GM19043 (cell line): ENCODE results near the gene TBC1D3B.
"Not testable (repeated sequence)": the region's sequence is repeated elsewhere in the genome, so short reads cannot be mapped to it uniquely, and the experiment has no call there.

ENCODE experiments used
- ATAC-seq: cut with Tn5 transposase; IDR thresholded peaks from one replicate; pipeline ENCODE4 v1.9.1; 2021; ENCODE audit warnings: low read depth; ENCODE audit not compliant: unreplicated experiment

The TBC1D3B gene

DNA sequence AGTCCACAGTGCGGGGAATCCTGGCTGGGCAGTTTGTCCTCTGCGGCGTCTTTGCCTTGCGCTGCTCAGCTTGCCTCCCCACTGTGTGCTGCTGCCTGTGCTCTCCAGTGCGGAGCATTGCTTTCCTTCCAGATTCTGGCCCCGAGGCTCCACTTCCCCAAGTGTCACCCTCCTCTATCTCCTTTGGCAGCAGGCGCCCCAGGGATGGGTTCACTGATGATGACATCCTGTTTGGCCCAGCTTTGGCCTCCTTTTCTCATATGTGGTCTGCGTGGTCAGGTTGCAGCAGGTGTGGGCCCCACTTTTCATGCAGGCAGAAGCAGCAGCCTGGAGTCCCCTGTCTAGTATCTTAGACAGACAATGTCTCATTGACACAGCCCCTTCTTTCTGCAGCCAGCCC, 25.1 kb upstream of the TBC1D3B start:
- not testable (repeated sequence) for ATAC-seq

DNA sequence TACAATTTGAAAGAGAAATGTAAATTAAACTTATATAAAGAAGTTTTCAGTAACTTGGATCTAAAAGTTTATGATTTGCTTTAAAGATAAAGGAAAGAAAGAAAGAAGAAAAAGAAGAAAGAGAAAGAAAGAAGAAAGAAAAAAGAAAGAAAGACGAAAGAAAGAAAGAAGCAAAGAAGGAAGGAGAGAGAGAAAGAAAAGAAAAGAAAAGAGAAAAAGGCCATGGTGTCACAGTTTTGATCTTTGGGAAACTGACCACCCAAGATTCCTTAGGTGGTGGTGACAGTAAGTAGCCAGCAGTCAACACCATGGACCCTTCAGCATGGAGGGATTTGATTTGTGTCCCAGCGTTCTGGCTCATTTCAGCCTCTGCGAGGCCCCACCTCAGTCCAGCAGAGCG, 24.7 kb upstream of the TBC1D3B start:
- not testable (repeated sequence) for ATAC-seq

DNA sequence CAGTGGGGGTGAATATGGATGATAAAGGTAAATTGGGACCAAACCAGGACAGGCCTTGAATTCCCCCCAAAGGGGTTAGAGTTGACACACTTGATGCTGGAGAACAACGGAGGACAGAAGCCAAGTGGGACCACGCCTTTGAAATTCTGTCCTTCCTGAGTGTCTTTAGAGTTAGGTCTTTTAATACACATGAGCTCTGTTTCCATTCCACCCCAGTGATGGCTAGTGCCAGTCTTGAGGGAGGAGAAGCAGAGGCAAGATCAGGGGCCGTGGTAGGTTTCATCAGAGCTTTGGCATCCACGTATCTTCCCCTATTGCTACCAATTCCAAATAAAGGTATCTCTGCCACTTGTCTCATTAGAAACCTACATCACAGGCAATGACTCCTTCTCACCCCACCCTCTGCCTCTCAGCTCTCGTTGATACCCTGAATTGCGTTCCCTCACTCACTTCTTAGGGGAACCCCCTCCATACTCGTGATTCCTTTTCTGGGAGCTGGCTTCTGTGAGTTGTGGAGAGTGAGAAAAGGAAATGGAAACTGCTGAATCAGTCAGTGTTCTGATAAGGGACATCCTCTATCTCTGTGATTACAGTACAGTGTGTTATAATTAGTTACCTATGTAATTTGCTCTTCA, 22.5 kb upstream of the TBC1D3B start:
- no peak for ATAC-seq

DNA sequence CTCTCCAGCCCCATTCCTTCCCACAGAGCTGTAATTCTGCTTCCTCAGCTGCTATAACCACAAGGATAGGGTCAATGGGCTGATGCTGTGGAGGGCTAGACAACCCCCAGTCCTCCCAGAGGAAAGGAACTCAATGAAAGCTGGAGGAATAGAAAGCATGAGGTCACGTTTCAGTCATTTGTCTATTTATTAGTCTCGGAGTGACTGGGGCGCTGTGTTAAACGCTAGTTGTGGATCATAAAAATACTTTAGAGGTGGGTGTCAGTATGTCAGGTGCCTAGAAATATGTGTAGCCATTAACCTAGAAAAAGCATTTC, 20.9 kb upstream of the TBC1D3B start:
- ATAC-seq: no peak

DNA sequence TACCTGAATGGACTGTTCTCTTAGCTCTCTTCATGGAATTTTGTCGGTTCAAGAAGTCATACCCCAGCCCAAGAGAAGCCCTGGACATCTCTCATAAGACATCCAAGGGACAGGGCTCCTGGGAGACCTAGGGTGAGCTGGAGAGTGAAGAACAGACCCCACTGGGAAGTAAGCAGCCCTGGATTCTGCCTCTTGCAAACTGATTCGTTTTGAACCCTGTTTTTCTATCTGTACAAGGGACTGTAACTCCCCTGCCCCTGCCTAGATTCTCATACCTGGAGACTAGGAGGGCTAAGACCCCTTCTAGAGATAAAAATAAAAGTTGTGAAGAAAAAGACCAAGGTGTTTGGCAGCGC, 19.7 kb upstream of the TBC1D3B start:
- no peak for ATAC-seq

DNA sequence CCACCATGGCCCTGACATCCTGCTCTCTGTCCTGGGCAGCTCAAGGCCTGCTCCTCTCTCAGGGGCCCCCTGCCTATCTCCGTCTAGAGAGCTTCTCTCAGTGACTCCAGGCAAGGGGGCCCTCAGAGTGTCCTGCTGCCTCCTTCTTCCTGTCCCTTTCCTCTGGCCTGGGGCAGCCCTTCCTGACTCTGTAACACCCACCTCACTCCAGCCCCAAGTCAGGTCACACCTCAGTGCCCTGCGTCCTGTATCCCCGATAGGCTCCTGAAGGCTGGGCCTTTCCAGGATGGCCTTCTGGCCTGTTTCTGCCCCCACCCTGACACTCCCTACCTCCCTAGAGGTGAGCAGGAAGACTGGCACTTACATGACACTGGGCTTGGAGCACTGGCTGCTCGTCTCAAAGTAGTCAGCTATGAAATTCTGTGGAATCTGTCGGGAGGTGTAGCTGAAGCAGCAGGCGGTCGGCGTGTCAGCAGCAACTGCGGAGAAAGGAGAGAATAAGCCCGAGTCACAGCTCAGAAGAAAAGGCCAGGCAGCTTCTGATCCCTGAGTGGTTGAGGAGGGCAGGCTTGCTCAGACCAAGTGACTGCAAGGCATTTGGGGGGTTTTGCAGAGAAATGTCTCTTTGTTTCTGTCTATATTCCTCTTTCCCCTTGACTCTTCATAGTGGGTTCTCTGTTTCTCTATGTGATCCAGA, 19.1 kb upstream of the TBC1D3B start:
- no peak for ATAC-seq

DNA sequence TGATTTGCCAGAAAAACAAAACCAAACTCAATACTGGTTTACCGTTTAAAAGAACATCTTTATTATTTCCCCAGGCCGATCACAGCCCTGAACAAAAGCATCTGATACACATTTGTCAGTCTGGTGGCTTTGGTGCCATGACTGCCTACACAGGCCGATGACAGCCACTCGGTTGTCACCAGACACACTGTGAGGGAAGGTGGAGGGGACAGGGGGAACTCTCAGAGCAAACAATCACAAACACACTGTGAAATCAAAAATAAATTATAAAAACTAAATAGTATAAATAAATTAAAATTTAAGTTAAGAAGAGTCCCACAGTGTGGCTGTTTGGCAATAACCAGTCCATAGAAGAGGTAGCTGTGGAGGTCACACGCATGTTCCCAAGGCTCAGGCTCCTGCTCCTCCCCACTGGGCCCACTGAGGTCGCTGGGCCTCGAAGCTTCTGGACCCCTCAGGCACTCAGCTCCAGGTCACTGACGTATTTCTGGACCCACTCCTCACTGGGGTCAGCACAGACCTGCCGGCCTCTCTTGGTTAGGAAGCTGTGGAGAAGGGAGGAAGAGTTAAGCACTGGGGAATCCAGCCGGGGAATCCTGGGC, 18.5 kb upstream of the TBC1D3B start:
- not testable (repeated sequence) for ATAC-seq

DNA sequence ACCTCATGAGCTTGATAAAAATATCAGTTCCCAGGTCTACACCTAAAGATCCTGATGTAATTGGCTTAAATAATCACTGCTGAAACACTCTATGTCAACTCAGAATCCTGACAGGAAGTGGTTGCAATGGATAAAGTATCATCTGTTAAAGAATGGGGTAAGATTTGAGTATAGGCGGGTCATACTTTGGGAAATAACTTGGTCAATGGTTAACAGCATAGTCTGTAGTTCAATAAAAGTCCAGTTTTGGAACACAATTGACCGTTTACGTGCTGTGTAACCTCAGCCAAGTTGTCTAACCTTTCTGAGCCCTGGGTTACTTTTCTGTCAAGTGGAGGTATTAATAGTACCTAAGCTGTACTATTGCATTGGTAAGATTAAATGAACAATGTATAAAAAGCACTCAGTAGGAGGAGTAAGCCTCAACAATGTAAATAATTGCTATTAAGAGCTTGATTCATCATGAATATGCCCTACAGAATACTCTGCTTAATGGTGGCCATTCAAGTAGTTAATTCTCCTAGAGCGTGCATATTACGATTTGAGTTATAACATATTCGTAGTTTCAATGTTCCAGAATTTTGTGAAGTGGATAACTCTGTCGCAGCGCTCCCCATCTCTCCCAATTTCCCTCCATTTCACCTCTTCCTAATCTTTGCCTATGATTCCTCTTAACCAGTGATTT, 17.9 kb upstream of the TBC1D3B start:
- ATAC-seq: not testable (repeated sequence)

DNA sequence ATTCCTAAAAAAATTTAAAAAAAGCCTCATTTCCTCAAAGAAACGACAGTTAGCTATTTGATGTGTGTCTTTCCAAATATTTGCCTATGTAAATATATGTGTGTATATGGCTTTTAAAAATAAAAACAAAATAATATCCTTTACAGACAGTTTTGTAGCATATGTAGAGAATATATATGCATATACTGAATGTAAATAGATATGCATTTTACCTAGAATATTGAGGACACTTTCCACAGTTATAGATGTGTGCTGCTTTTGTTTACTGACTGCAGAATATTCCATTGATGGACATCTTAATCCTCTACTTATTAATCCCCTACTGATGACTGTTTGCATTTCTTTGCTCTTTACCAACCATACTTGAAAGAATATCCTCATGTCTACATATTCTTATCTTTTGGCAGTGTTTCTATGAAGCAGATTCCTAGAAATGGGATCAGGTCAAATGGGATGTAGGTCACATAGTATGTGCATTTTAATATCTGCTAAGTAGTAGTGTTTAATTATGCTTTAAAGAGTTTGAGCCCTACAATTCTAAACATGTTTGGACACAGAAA, 16.9 kb upstream of the TBC1D3B start:
- ATAC-seq: no peak

DNA sequence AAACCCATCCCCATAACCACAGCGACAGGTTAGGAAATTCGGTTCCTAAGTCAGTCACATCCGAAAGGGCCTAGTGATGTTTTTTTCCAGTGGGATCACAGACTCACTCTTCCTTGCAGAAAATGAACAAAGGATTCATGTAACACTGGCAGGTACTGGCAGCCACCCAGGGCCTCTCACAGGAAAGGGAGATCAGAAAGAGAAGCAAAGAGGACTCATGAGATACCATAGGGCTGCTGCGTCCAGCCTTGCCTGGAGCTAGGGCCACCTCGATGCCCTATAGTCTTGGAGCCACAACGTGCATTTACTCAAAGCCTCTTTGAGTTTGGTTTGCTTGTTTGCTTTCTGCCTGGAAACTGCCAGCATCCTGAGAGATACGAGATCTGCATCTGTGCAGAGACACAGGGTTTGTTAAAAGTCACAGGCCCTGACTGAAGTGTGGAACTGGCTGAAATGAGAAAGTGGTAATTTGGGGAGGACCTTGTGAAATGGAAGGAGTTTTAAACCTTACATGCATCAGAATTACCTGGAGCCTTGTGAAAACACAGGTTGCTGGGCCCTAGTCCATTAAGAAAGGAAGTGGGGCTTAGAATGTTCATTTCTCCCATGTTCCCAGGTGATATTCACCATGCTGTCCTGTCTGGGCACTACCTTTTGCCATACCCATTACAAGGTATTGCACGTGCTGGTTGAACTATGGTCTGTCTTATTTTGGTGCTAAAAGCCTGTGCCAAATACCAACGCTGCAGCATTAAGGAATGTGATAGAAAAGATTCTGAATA, 14.3 kb upstream of the TBC1D3B start:
- not testable (repeated sequence) for ATAC-seq

DNA sequence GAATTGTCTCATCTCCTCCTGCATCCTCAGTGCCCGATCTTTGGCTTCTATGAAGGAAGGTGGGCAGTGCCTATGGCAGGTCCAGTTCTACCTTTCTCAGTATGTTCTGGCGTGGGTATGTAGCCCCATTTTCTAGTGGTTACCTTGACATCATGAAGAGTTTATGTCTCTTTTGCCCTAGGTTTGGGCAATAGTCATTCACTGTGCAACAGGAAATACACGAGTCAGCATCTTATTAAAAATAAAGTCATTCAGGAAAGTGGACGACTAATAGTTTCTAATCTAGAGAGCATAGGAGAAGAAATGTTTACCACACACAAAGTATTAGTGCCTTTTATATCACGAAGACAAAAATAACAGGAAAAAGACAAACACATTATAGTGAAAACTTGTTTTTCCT, 13.6 kb upstream of the TBC1D3B start:
- not testable (repeated sequence) for ATAC-seq

DNA sequence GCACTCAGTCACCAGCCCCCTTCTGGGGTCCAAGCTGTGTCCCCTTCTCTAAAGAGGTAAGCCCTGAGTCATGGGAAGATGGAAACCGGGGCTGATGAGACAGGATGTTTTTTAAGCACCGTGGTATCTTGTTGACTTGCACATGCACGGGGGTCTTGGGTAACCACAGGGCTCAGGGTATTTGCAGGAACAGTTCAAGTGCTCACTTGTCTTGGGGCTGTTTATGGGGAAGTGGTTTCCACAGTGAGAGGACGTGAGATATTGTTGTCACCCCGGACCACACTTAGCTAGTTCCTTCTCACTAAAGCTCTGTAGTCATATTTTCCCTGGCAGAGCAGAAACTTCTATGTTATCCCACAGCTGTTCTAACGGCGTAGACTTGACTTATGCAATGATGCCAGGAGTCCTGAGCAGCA, 12.5 kb upstream of the TBC1D3B start:
- peak; percentile 68 for ATAC-seq

DNA sequence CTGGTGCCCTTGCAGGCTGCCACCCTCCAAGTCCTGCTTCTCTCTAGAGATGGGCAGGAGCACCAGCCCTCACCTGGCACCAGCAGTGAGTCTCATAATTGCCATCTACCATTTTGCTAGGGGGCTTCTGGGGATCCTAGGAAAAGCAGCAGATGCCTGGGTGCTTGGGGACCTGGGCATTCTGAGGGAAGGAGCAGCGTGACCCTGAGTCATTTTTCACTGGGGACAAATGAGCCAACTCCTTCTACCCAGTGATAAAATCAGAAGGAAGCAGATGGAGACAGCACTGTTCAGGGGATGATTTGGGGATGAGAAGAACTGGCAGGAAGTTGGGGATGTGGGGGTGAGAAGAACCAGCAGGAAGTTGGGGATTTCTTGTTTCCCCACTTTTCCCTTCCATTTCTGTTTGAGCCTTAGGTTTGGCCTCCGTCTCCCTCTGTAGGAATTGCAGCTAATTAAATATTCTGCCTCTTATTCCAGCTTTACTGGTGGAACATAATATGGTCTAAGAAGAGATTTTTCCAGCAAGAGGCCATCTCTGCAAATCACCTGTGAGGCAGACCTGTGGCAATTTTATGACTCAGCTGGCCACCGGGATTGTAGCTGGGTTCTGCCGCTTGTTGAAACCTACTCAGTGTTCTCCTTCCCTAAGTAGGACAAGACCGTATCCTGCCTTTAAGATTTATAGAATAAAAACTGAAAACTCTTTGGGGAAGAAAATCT, 11.7 kb upstream of the TBC1D3B start:
- not testable (repeated sequence) for ATAC-seq

DNA sequence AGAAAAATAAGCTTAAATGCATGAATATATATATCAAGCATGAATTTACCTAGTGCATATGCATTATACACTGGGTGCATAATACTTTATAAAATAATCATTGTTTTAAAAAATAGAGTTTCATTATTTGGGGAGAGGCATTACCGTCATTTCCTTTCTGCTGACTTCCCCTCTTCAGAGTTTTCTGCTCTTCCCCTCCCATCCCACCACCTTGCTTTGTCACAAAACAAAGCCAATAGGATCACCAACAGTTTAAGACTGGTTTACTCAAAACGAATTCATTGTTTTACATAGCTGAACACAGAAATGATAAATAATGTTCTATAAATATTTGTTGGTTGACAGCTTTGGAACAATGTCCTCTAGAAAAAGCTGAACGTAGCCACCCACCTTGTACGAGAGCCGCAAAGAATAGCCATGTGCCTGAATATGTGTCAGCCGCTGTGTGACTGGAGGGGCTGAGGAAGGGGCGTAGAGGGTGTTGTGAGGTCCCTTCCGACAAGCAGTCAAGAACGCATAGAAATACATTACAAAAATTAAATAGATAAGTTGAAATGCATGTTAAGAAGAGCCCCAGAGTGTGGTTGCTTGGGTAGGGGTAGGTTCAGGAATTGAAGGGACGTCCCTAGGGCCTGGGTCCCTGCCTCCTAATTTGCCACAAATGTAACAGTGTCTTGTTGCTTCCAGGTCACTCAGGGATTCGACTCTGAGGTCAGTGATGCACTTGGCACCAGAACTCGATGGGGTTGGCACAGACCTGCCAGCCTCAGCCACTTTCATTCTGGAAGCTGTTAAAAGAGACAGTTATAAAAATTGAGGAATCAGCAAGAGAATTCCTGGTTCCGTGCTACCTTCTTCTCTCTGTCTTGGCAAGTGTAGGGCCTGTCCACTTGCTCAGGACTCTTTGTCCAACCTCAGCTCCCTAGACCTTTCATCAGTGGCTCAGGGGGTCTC, 10.7 kb upstream of the TBC1D3B start:
- not testable (repeated sequence) for ATAC-seq

DNA sequence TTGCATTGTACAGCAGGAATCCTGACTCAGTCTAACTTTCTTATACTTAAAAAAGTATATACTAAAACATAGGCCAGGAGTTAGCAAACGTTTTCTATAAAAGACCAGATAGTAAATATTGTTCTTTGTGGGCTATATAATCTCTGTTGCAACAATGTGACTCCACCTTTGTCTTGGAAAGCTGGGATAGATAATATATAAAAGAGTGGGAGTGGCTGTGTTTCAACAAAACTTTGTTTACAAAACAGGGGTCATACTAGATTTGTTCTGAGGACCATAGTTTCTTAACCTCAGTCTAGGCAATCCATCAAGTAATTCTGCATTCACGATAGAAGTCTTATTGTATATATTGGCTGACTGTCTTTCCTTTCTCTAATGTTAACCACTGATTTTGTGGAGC, 9.0 kb upstream of the TBC1D3B start:
- ATAC-seq: no peak

DNA sequence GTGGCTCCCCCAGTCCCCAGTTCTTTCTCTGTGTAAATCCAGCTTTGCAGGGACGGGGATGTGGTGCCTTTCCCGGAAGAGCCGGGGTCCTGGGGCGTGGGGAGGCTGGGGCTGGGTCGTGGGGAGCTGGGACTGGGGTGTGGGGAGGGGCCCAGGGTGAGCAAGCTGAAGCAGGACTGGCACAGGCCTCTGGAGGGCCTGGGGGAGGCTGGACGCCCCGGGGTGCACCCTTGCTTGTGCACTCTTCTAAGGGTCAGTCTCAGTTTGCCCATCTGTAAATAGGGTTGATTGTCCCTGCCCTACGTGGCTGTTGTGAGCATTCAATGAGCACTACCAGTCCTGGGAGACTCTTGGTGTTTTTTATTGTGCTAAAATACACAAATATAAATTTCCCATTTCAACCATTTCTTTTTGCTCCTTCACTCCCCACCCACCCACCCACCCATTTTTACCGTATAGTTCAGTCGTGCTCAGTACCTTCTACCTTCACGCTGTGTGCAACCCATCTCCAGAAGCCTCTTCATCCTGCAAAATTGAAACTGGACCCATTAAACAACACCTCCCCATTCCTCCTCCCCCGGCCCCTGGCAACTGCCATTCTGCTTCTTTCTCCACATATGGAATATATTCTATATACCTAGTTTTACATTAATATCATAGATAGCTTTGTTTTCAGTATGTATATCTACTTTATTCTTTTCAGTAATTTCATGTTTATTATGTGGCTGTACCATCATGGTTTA, 7.8 kb upstream of the TBC1D3B start:
- ATAC-seq: no peak

DNA sequence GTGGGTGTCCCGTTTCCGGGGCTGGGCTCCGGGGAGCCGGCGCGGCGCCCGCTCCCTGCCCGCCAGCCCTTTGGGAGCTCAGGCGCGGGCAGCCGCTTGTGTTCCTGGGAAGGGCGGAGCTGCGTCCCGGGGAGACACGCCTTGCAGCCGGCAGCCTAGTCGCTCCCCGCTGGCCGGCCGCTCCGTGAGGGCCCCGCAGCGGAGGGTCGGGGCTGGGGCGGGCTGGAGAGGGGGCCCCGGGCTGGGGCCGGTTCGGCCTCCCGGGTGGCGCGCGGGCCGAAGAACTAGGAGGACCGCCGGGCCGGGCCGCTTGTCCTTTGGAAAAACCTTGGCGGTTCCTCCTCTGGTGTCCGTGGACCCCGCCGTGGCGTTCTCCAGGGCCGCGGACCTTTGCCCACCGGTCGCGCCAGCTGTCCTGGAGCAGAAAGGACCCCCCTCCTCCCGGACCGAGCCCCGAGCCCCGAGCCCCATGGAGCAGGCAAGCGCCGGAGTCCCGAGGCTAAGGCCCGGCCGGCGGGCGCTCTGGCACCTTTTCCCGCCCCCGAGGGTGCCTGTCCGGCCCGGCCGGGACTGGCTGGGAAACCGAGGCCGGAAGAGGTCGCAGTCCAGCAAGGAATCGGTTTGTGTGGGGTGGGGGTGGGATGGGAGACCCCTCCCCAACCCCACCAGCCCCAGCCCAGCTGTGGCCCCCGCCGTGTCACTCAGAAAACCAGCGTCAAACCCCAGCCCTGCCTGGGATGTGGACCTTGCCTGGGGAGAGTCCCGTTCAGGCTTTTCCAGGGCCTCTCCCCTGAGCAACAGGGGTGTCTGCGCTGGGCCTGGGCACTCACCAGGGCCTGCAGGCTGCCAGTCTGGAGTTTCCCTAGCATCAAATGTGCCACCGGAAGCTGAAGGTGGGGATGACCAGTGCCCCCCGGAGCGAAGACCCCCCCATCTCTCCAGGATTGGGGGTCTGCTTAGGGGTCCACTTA, 6.8 kb upstream of the TBC1D3B start:
- ATAC-seq: no peak
